NCI-H2227 (cell line): Measurements from ENCODE around the gene MLN.
"Not testable (repeated sequence)": the region's sequence is repeated elsewhere in the genome, so short reads cannot be mapped to it uniquely, and the experiment has no call there.

Experiments
- DNase-seq: peaks from one replicate; lab custom pipeline; 2025; ENCODE audit not compliant: unreplicated experiment; lab: John Stamatoyannopoulos, UW

Gene MLN

DNA sequence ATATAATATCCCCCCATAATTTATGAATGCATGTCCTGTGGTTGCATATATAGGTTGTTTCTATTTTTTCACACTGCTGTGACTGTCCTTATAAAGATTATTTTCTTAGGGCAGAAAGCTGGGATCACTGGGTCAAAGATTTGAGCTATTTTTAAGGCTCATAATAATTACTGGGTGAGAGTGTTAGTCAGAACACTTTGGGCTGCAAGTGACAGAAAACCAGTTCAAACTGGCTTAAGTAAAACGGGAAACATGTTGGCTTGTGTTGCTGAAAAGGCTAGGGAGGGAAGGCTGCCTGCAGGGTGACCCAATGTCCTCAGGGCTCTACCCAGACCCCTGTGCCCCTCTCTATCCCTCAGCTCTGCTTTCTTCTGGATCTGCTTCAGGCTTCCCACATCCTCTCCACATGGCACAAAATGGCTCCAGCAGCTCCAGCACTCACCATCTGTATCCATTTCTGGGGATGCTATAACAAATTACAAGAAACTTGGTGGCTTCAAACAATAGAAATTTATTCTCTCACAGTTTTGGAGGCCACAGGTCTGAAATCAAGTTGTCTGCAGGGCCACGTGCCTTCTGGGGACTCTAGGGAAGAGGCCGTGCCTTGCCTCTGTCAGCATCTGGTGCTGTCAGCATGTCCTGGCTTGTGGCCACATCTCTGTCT is 33.1 kb upstream of the MLN start:
- DNase-seq: no peak

- DNase-seq: no peak
These were observed 30.9 kb upstream of the MLN start for GRCh38 chr6:33834401-33835392.

DNA sequence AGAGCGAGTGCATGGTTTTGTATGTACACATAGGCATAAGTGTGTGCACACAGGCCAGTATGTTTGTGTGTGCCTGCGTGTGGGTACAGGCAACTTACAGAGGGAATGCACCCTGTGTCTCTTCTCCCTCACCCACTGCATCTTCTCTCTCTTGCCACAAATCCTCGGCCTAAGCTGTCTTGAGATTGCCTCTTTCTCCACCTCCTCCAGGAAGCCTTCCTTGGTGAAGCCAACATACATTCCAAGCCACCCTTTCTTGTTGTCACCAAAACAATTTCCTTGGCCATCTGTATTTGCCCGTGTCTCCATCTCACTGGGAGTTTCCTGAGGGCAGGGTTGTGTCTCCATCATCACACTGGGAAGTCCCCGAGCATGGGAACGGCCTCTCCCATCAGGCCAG is 29.8 kb upstream of the MLN start:
- DNase-seq: no peak

- not testable (repeated sequence) for DNase-seq
These were observed 29.0 kb upstream of the MLN start for GRCh38 chr6:33832831-33833230.

GRCh38 chr6:33831725-33832124 is 27.9 kb upstream of the MLN start:
- not testable (repeated sequence) for DNase-seq

GRCh38 chr6:33830635-33831240 is 26.9 kb upstream of the MLN start:
- DNase-seq: no peak

DNA sequence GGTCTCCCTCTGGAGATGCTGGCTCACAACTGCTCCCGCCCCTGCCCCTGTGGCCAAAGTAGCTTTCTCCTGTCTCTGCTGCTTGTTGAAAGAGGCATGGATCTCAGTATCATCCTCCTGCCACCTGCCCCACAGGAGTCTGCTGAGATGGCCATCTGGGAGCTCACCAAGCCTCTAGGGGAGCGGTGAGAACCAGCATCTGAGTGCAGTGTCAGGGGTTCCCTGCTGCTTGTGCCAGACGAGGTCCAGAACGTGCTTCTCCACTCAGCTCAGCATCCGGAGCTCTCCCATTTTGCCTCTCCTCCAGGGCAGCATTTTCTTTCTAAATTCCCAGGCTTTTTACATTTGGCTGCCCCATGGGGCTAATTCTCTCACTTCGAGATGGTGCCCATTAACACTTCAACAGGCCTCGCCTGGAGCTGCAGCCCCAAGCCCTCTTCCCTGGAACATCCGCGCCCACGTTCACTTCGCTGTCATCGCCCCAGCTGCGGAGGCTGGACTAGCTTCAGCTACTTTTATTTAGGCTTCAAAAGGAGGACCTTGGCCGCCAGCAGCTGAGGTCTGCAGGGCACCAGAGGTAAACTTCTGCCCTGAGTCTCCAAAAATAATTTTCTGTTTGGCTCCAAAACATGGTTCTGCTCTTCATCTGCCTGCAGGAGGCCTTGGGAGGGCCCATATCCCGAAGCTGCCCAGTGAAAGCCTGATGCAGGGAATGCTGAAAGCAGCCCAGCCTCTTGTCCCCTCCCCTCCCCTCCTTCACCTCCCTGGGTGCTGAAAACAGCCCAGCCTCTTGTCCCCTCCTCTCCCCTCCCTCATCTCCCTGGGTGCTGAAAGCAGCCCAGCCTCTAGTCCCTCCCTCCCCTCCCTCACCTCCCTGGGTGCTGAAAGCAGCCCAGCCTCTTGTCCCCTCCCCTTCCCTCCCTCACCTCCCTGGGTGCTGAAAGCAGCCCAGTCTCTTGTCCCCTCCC is 25.2 kb upstream of the MLN start:
- DNase-seq: no peak

- no peak for DNase-seq
These were observed 24.6 kb upstream of the MLN start for GRCh38 chr6:33828452-33828763.

- DNase-seq: no peak
These were observed 24.0 kb upstream of the MLN start for GRCh38 chr6:33827546-33828451.

DNA sequence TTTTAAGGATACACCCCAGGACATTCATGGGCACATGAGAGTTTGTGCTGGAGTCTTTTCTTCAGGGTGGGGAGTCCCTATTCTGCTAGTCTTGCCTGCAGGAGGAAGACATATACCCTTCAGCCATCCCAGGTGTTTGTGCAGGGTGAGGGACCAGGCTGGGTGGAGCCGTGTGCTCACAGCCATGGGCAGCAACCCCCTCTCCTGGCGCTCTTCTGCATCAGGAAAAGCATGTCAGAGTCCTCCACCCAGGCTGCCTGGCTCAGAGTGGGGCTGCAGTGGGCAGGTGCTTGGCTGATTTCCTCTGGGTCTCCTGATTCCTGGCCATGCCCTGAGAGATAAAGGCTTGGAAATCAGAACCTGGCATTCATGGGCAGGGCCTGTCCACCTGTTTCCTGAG is 22.7 kb upstream of the MLN start:
- peak; percentile 38 for DNase-seq

DNA sequence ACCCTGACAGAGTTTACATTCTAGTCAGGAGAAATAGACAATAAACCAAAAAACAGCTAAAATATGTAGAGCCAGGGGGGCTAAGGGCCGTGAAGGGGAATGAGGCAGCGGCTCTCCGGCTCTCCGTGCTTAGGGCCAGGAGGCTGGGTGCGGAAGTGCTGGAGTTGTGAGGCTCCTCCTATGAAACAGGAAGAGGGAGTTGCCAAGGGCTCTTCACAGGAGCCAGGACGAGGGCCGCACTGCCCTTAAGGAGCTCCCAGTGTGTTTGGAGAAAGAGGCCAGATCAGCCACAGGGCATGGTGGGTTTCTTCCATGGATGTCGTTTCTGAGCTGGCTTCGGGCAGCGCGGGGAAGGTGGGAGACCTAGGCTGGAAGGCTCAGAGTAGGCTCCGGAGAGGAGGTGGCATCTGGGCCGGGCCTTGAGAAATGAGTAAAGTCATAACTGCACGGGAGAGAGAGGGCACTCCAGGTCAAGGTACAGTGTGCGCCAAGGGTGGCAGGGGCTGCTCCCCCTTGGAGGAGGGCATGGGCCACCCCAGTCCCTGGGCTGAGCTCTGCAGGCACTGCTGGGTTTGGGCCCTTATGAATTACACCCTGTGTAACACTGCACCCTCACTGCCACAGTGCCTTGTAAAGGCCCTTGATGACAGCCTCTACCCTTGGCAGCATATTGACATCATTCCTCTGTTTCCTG is 20.8 kb upstream of the MLN start:
- peak; percentile 36 for DNase-seq

GRCh38 chr6:33823806-33824205 is 20.0 kb upstream of the MLN start:
- DNase-seq: no peak

- DNase-seq: peak; percentile 18
These were observed 19.0 kb upstream of the MLN start for GRCh38 chr6:33822575-33823395.

DNA sequence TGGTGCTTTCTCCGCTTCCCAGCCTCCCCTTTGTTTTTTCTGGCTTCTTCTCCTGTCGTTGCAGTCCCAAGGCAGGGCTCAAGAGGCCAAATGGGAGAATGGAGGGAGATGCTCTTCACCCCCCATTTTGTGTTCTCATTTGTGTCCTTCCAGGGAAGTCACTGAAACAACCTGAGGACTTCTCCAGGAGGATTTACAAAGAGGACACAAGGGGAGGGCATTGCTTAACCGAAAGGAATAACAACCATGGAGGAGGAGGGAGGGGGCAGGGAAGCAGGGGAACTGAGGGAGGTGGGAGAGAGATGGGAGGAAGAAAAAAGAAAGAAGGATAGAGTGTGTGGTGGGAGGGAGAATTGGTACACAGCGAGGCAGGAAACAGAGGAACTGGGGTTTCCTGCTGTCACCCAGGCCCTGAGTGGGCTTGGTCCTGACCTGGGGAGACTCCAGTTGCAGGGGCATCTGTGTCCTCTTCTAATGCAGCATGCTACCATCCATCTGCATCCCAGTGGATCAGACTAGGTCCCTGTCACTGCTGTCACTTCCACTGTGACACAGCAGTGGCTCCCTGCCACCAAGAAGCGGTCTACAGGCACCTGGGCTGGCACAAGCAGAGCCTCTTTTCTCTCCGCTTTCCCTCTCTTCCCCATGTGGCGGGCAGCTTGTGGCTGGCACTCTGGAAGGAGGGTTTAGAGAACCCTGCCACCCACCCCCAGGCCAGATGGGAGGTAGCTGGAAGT is 17.1 kb upstream of the MLN start:
- DNase-seq: no peak

- no peak for DNase-seq
These were observed 16.4 kb upstream of the MLN start for GRCh38 chr6:33820243-33820642.

DNA sequence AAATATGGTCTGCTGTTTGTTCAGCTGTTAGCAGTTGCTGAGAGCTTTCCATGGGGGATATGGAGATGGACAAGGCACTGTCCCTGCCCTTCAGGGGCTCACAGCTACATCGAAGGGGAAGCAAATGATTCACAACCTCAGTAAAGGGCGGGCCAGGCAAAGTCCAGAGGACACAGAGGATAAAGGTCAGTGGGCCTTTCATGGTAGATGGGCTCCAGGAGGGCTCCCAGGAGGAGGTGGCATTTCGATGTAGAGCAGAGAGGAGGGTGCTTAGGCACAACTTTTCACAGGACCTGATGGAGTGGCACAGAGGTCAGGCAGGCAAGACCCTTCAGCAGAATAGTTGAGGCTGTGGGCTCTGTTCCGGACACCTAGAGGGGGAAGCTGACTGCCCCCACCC is 15.2 kb upstream of the MLN start:
- DNase-seq: no peak

GRCh38 chr6:33818293-33818692 is 14.5 kb upstream of the MLN start:
- no peak for DNase-seq

- DNase-seq: no peak
These were observed 13.7 kb upstream of the MLN start for GRCh38 chr6:33817489-33817888.
